GM18499 (cell line): ENCODE data around the gene ABI1.
A peak's percentile ranks its signal among the peaks of the same experiment; 100 is the strongest.

ENCODE experiments used
- ATAC-seq: cut with Tn5 transposase; IDR thresholded peaks from one replicate; pipeline ENCODE4 v1.9.1; 2021; ENCODE audit warnings: moderate number of reproducible peaks; ENCODE audit not compliant: insufficient read depth, unreplicated experiment

ABI1 gene

GRCh38 chr10:26779176-26779860 is 81.4 kb downstream of the ABI1 start:
- ATAC-seq, result no peak

GRCh38 chr10:26777686-26778085 is 83.1 kb downstream of the ABI1 start:
- ATAC-seq, result no peak

DNA sequence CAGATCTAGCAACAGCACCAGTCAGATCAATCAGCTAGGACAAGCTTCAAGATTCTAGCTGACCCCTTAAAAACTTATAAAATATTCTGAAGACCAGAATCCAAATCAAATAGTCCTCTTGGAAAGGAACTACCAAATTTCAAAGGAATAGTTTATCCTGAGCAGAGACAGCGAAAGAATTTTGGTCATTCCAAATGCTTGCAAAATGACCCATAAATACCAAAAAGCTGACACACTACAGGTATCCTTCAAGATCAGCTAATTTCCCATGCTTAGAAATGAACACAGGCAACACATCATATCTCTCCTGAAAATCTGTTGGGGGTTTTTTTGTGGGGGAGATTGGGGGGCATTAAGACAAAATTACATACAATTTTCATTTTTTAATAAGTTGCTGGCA is 84.5 kb downstream of the ABI1 start:
- ATAC-seq, result no peak

DNA sequence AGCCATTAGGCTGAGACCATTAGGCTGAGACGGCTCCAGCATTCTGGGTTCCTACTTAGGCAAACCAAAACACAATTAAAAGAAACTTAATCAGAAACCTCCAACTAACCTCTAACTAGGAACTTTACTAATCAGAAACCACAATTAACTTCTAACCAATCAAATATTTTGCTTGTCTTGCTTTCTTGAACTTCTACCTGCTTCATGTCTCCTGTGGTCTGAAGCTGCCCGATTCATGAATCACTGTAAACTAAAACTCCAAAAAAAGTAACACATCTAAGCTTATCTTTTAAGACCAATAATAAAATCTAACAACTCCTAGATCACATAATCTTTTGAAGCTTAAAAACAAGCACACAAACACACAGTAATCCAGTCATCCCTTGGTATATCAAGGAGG is 87.1 kb downstream of the ABI1 start:
- ATAC-seq, result no peak

DNA sequence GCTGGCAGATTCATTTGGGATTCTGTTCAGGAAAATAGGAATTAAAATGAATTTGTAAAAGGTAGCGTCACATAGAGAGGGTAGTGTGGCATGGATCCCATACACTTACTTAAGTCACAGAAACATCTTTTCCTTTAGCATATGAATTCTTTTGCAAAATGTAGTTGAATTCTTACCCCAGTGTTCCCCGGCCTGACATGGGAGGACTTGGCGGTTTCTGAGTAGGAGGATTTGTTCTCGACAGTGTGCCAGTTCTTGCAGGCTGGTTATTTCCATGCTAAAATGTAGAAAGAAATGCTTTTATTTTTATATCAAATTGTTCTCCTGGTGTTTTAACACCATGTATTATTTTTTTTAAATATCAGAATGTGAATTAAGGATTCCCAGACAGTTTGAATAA is 90.7 kb downstream of the ABI1 start:
- no peak for ATAC-seq

- ATAC-seq, result no peak
Measured at GRCh38 chr10:26765549-26765948, 95.2 kb downstream of the ABI1 start.

- ATAC-seq, result no peak
Measured at GRCh38 chr10:26759008-26759407, 101.8 kb downstream of the ABI1 start.

GRCh38 chr10:26755443-26755903 is 105.3 kb downstream of the ABI1 start:
- peak; percentile 84 for ATAC-seq

DNA sequence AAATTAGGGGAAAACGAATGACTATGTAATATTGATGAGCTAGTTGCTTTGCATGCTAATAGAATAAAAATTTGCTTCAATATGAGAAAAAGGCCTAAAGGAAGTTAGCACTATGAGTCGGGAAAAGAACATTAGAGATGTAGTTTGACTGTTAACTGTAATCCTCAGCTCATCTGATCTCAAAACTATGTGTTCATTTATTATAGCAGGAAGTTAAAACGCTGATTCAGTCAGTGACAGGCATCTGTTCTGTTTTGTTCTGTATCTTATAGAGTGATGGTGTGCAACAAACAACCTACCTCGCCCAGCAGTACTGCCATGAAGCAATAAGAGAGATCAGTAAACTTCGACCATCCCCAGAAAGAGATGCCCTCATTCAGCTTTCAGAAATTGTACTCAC is 114.7 kb downstream of the ABI1 start:
- ATAC-seq, result no peak

DNA sequence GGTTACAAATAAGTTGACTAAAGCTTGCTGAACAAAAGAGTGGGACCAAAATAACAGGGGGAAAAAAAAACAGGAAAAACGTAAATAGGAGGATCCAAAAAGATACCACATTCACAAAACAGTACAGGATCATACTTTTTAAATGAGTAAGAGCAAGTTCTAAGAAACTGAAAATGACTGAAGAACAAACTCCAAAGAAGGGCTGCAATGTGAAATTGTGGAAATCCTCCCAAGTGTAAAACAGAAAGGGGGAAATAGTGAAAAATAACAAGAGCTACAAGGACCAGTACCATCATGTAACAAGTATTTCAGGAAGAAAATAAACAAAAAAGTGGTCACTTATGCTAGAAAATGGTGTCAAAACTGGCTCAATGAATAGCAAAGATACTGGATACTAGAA is 116.9 kb downstream of the ABI1 start:
- no peak for ATAC-seq

GRCh38 chr10:26743091-26743490 is 117.7 kb downstream of the ABI1 start:
- no peak for ATAC-seq

- no peak for ATAC-seq
Measured at GRCh38 chr10:26741368-26741767, 119.4 kb downstream of the ABI1 start.

- ATAC-seq, result no peak
Measured at GRCh38 chr10:26739071-26739631, 121.6 kb downstream of the ABI1 start.

GRCh38 chr10:26738301-26738911 is 122.4 kb downstream of the ABI1 start:
- no peak for ATAC-seq

GRCh38 chr10:26737730-26738129 is 123.0 kb downstream of the ABI1 start:
- peak; percentile 63 for ATAC-seq

- no peak for ATAC-seq
Measured at GRCh38 chr10:26735435-26735834, 125.3 kb downstream of the ABI1 start.

DNA sequence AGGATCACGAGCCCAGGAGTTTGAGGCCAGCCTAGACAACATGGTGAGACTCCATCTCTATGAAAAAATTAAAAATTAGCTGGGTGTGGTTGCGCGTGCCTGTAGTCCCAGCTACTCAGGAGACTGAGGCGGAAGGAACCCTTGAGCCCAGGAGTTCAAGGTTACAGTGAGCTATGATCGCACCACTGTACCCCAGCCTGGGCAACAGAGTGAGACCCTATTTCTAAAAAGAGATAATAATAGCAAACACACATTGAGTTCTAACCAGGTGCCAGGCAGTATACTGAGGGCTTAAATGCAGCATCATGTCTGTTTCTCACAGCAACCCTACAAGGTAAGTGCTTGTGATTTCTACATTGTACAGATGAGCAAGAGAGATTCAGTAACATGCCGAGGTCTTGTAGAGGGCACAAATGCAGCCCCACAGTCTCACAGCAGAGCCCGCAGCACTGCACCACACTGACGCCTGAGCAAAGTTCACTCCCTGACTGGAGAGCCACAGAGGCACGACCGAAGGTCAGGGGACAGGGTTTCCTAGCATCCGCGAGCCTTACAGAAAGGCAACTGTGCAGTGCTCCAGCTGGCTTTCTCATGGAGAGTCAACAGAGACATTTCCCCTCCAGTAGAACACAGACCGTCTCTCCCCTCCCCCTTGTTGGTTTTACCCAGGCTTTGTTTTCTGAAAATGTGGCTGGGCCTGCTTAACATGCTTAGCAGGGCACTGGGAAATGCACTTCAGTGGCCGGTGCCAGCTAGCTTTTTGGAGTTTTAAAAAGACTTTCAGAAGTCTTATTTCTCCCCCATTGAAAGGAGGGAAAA is 126.8 kb downstream of the ABI1 start:
- no peak for ATAC-seq

GRCh38 chr10:26730552-26730951 is 130.2 kb downstream of the ABI1 start:
- no peak for ATAC-seq

DNA sequence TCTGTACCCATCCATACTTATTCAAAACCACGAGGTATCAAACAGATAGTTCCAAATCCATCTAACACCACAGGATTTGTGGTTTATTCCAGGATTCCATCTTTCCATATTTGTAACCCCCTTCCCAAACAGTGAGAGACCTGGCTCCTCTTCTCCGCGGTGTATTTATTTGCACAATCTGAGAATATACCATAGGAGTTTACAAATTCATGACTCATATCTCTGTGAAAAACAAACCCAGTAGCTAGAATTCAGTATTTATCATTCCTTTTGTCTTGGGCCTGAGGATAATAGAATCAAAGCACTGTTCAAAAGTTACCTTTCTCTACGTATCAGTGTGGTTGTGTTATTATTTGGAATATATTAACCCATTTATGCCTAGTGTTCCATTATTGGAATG is 131.4 kb downstream of the ABI1 start:
- no peak for ATAC-seq

DNA sequence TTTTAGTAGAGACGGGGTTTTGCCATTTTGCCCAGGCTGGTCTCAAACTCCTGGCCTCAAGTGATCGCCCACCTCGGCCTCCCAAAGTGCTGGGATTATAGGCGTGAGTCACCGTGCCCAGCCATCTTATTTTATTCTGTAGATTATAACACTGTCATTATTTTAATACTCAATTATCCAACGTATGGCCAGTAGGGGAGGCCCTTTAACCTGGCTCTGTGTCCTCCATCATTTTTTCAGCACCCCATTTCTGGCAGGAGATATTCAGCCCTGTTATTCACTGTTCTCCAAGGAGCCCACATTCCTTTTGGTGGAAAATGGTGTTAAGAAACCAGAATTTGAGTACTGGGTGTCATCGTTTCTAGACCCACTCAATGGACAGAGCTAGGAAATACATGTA is 131.8 kb downstream of the ABI1 start:
- no peak for ATAC-seq

DNA sequence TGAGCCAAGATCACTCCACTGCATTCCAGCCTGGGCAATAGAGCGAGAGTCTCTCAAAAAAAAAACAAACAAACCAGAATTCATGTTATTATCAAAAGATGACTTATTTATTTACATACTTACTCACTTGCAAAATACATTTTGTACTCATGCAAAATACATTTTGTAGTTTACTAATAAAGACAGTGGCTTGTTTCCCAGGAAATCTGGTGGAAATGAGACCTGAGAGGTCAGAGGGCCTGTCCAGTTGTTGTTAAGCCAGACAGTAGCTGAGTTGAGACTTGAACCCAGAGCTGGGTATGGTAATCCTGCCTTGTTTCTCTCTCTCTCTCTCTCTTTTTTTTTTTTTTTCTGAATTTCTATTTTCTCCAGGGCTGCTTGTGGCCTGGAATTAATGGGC is 133.8 kb downstream of the ABI1 start:
- ATAC-seq, result no peak
